Esophagus muscularis mucosa (tissue), 4 donors: ENCODE data around the gene GPR89A.

Source experiments
- CTCF ChIP-seq, 3 experiments: fragments of 200-600 bp in 2 of 3; fragments of 450-650 bp in 1 of 3; sonication (generic) in 2 of 3; IDR thresholded peaks; one replicate each; pipeline ENCODE4 v1.5.1; 2017 to 2019; ENCODE audit warnings: antibody characterized with exemption in 3 of 3, mild to moderate bottlenecking in 2 of 3, moderate library complexity in 1 of 3
- EP300 ChIP-seq: sonication (generic); formaldehyde crosslinking; IDR thresholded peaks from one replicate; pipeline ENCODE4 v1.6.1; 2017; ENCODE audit warnings: antibody characterized with exemption
- POLR2A ChIP-seq: fragments of 450-650 bp; IDR thresholded peaks from one replicate; pipeline ENCODE4 v1.6.1; 2017; ENCODE audit warnings: antibody characterized with exemption, moderate library complexity, mild to moderate bottlenecking, low read depth
- POLR2AphosphoS5 ChIP-seq, 2 donors: sonication (generic); formaldehyde crosslinking; IDR thresholded peaks; one replicate each; pipeline ENCODE4 v1.6.1; 2017; ENCODE audit warnings: antibody characterized with exemption in 2 of 2

GRCh38 chr1:145708063-145708462 is 100.3 kb downstream of the GPR89A start:
- no peak for TF ChIP-seq CTCF (IDR thresholded peaks at IDR 0.05)
- no peak for TF ChIP-seq POLR2A
- no peak for TF ChIP-seq POLR2AphosphoS5 (IDR thresholded peaks at IDR 0.05)
- TF ChIP-seq EP300 = no peak
